Uterus (tissue), 2 donors: ENCODE data around the gene FBLN1.

Experiments
- CTCF ChIP-seq, 4 experiments: fragments of 200-600 bp in 2 of 4; fragments of 450-650 bp in 2 of 4; sonication (generic) in 2 of 4; IDR thresholded peaks; one replicate each; pipeline ENCODE4 v1.5.1; 2016 to 2019; ENCODE audit warnings: antibody characterized with exemption in 4 of 4, mild to moderate bottlenecking in 2 of 4, moderate library complexity in 1 of 4
- POLR2A ChIP-seq, 2 donors: fragments of 450-650 bp; IDR thresholded peaks; one replicate each; pipeline ENCODE4 v1.6.1; 2016; ENCODE audit warnings: antibody characterized with exemption in 2 of 2, mild to moderate bottlenecking in 1 of 2, moderate library complexity in 1 of 2

GRCh38 chr22:45578524-45579147 lies 76.0 kb downstream of the FBLN1 start:
- TF ChIP-seq CTCF (IDR thresholded peaks at IDR 0.05) (no peak), POLR2A (IDR thresholded peaks at IDR 0.05) (no peak)
